HFF-Myc (cell line): ENCODE measurements around the gene LAT.
"Not testable (repeated sequence)": the region's sequence is repeated elsewhere in the genome, so short reads cannot be mapped to it uniquely, and the experiment has no call there.

Experiments
- DNase-seq: peaks from one replicate; pipeline ENCODE4 v3.0.0-alpha.2; 2011; ENCODE audit warnings: low read depth; ENCODE audit errors: extremely low read depth
- H3K4me3 ChIP-seq: replicated peaks from 2 replicates; pipeline ENCODE4 v1.5.1; 2011; ENCODE audit warnings: low read depth, mild to moderate bottlenecking, control low read depth, low read length
- TF ChIP-seq, protein P1 (sequence below): IDR thresholded peaks from 2 replicates; pipeline ENCODE4 v1.5.1; 2012; ENCODE audit warnings: mild to moderate bottlenecking, low read depth, low read length, control low read depth; ENCODE audit errors: missing control alignments

Gene LAT

DNA sequence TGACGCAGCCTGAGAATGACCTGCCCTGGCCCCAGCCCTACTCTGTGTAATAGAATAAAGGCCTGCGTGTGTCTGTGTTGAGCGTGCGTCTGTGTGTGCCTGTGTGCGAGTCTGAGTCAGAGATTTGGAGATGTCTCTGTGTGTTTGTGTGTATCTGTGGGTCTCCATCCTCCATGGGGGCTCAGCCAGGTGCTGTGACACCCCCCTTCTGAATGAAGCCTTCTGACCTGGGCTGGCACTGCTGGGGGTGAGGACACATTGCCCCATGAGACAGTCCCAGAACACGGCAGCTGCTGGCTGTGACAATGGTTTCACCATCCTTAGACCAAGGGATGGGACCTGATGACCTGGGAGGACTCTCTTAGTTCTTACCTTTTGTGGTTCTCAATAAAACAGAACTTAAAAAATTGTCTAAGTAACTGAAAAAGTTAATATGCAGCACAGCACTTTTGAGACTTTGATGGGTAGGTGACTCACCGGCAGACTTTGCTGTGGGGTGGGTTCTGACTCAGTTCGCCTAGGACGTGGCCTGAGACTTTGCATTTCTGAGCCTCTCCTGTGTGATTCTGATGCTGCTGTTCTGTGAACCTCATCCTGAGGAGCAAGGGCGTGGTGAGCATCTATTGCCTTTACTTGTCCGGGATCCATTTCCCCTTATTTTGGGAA, 5.7 kb downstream of the LAT start:
- no peak overlapping the region for H3K4me3 ChIP-seq
- TF ChIP-seq, protein P1, sequence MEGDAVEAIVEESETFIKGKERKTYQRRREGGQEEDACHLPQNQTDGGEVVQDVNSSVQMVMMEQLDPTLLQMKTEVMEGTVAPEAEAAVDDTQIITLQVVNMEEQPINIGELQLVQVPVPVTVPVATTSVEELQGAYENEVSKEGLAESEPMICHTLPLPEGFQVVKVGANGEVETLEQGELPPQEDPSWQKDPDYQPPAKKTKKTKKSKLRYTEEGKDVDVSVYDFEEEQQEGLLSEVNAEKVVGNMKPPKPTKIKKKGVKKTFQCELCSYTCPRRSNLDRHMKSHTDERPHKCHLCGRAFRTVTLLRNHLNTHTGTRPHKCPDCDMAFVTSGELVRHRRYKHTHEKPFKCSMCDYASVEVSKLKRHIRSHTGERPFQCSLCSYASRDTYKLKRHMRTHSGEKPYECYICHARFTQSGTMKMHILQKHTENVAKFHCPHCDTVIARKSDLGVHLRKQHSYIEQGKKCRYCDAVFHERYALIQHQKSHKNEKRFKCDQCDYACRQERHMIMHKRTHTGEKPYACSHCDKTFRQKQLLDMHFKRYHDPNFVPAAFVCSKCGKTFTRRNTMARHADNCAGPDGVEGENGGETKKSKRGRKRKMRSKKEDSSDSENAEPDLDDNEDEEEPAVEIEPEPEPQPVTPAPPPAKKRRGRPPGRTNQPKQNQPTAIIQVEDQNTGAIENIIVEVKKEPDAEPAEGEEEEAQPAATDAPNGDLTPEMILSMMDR, result no peak
- DNase-seq, result no peak

DNA sequence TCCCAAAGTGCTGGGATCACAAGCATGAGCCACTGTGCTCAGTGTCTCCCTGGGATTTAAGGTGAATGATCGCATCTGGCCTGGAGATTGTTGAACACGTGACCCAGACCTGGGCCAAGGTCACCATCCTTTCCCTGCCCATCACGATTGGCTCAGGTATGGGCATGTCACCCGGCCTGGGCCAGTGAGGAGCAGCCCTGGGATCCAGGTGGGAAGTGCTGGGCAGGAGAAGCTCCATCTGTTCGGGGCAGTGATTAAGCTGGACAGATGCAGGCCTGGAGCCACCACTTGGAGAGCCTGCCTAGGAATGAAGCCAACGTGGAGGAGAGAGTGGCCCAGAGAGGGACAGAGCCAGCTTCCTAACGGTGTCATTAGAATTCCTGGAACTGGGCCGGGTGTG, 6.8 kb downstream of the LAT start:
- H3K4me3 ChIP-seq, result no peak overlapping the region
- TF ChIP-seq, protein P1, result no peak
- DNase-seq, result no peak

DNA sequence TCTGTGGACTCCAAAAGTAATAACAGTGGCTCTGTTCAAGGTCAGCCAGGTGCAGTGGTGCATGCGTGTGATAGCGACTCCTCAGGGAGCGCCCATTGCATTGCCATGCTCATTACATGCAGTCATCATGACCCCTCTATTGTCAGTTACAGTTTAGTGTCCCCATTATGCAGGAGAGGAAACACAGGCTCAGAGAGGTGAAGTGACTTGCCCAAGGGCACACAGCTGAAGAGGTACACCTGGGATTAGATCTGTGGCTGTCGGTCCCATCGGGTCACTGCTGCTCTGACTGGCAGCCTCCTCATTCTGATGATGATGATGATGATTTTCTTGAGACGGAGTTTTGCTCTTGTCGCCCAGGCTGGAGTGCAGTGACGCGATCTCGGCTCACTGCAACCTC, 7.6 kb downstream of the LAT start:
- no peak for DNase-seq
- TF ChIP-seq, protein P1, result no peak
- H3K4me3 ChIP-seq, result no peak overlapping the region

DNA sequence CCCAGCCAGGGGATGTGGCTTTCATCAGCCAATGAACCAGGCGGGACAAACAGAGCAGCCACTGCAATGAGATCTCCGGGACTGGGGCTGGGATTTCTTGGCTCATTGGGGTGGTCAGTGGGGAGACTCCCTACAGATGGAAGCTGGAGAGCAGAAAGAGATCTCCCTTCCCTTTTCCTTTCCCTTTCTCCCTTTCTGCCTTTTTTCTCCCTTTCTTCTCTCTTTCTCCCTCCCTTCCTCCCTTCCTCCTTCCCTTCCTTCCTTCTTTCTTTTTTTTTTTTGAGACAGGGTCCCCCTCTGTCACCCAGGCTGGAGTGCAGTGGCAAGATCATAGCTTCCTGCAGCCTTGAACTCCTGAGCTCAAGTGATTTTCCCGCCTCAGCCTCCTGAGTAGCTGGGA, 14.0 kb downstream of the LAT start:
- TF ChIP-seq, protein P1, result no peak
- no peak for DNase-seq
- no peak overlapping the region for H3K4me3 ChIP-seq

DNA sequence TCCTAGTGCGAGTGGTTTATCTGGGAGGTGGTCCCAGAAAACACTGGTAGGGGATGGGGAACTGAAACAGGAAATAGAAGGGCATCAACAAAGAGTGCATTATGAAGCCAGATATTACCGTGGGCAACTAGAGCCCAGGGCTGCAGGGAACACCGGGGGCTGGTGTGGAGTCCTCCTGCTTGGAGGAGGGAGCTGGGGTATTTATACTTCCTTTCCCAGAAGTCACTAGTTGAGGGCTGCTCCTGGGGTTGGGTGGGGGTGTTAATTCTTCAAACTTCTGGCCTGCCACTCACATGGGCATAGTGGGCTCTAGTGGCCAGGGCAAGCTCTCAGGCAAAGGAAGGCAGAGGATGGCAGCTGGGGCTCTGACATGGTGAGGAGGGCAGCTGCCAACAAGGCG, 14.7 kb downstream of the LAT start:
- TF ChIP-seq, protein P1, result no peak
- H3K4me3 ChIP-seq, result no peak overlapping the region
- no peak for DNase-seq

DNA sequence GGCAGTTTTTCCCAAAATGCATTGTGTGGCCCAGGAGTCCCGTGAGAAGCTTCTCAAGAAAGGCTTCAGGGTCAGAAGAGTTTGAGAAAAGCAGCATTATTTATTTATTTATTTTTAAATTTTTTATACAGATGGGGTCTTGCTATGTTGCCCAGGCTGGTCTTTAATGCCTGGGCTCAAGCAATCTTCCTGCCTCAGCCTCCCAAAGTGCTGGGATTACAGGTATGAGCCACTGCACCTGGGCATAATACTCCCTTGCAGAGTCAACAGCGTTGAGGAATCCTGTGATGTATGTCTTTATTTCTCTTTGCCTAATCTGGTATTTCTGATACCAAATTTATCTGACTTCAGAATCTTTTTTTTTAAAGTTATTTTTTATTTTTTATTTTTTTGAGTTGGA, 15.2 kb downstream of the LAT start:
- TF ChIP-seq, protein P1, result no peak
- H3K4me3 ChIP-seq, result no peak overlapping the region
- DNase-seq, result no peak

DNA sequence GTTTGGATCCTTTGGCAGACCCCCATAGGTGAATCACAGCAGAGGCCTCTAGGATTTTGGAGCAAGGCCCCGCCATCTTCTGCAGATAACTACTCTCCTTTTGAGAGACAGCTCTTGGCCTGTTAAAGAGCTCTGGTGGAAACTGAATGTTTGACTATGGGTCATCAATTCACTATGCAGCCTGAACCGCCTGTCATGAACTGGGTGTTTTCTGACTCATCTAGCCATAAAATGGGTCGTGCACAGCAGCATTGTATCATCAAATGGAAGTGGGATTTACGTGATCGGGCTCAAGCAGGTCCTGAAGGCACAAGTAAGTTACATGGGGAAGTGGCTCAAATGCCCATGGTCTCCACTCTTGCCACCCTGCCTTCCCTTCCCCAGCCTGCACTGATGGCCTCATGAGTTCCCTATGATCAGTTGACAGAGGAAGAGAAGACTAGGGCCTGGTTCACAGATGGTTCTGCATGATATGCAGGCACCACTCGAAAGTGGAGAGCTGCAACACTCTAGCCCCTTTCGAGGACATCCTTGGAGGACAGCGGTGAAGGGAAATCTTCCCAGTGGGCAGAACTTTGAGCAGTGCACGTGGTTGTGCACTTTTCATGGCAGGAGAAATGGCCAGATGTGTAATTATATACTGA, 19.8 kb downstream of the LAT start:
- not testable (repeated sequence) for H3K4me3 ChIP-seq, DNase-seq
